GM12878 (cell line): ENCODE data around the gene GOSR2.
"Not testable (repeated sequence)": the region's sequence is repeated elsewhere in the genome, so short reads cannot be mapped to it uniquely, and the experiment has no call there.

Experiments
- EZH2 ChIP-seq: IDR thresholded peaks from 2 replicates; pipeline ENCODE4 v1.6.1; 2012; ENCODE audit warnings: low read depth, mild to moderate bottlenecking, control low read depth, inconsistent platforms, low read length, borderline replicate concordance; ENCODE audit not compliant: control insufficient read depth
- HDGF ChIP-seq: fragments of 450-650 bp; IDR thresholded peaks from 2 replicates; pipeline ENCODE4 v1.6.1; 2016; ENCODE audit warnings: antibody characterized with exemption
- SMARCA5 ChIP-seq: fragments of 450-650 bp; IDR thresholded peaks from 2 replicates; pipeline ENCODE4 v1.6.1; 2017; ENCODE audit warnings: mild to moderate bottlenecking
- TCF12 ChIP-seq: IDR thresholded peaks from 2 replicates; pipeline ENCODE4 v1.6.1; 2011; ENCODE audit warnings: low read depth, mild to moderate bottlenecking, low read length
- TF ChIP-seq, protein P1 (sequence below), 3 experiments: IDR thresholded peaks in 2 of 3; conservative IDR thresholded peaks in 1 of 3; 2 replicates each; pipeline ENCODE4 v1.5.1; 2011; ENCODE audit warnings: low read depth in 3 of 3, low read length in 3 of 3, mild to moderate bottlenecking in 3 of 3, control low read depth in 2 of 3, moderate library complexity in 2 of 3, inconsistent platforms in 1 of 3, mixed read lengths in 1 of 3; ENCODE audit not compliant: control insufficient read depth in 2 of 3, insufficient read depth in 1 of 3; ENCODE audit errors: extremely low read depth in 1 of 3

DNA sequence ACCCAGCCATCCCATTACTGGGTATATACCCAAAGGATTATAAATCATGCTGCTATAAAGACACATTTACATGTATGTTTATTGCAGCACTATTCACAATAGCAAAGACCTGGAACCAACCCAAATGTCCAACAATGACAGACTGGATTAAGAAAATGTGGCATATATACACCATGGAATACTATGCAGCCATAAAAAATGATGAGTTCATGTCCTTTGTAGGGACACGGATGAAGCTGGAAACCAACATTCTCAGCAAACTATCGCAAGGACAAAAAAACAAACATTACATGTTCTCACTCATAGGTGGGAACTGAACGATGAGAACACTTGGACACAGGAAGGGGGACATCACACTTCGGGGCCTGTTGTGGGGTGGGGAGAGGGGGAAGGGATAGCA, 998 bp upstream of the GOSR2 start:
- not testable (repeated sequence) for TF ChIP-seq SMARCA5, TCF12, HDGF, EZH2
- TF ChIP-seq, protein P1, sequence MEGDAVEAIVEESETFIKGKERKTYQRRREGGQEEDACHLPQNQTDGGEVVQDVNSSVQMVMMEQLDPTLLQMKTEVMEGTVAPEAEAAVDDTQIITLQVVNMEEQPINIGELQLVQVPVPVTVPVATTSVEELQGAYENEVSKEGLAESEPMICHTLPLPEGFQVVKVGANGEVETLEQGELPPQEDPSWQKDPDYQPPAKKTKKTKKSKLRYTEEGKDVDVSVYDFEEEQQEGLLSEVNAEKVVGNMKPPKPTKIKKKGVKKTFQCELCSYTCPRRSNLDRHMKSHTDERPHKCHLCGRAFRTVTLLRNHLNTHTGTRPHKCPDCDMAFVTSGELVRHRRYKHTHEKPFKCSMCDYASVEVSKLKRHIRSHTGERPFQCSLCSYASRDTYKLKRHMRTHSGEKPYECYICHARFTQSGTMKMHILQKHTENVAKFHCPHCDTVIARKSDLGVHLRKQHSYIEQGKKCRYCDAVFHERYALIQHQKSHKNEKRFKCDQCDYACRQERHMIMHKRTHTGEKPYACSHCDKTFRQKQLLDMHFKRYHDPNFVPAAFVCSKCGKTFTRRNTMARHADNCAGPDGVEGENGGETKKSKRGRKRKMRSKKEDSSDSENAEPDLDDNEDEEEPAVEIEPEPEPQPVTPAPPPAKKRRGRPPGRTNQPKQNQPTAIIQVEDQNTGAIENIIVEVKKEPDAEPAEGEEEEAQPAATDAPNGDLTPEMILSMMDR (IDR thresholded peaks at IDR 0.05 in 2 of 3, conservative IDR thresholded peaks at IDR 0.05 in 1 of 3; ENCODE audit: control insufficient read depth in 2 of 3, extremely low read depth in 1 of 3, insufficient read depth in 1 of 3, low read depth in 3 of 3, low read length in 3 of 3), result not testable (repeated sequence)
